GM12875 (cell line): ENCODE results near the gene YIPF7.

Experiments used
- H3K4me3 ChIP-seq: one replicate; pipeline ENCODE4 v1.5.1; 2011; ENCODE audit warnings: low read depth, low read length, control low read depth
- TF ChIP-seq, protein P1 (sequence below): IDR thresholded peaks from 2 replicates; pipeline ENCODE4 v1.5.1; 2011; ENCODE audit warnings: low read depth, mild to moderate bottlenecking, control low read depth, inconsistent platforms, low read length, moderate library complexity, borderline replicate concordance; ENCODE audit not compliant: insufficient read depth

YIPF7 gene

GRCh38 chr4:44623676-44624075 lies 27.7 kb downstream of the YIPF7 start:
- TF ChIP-seq, protein P1, sequence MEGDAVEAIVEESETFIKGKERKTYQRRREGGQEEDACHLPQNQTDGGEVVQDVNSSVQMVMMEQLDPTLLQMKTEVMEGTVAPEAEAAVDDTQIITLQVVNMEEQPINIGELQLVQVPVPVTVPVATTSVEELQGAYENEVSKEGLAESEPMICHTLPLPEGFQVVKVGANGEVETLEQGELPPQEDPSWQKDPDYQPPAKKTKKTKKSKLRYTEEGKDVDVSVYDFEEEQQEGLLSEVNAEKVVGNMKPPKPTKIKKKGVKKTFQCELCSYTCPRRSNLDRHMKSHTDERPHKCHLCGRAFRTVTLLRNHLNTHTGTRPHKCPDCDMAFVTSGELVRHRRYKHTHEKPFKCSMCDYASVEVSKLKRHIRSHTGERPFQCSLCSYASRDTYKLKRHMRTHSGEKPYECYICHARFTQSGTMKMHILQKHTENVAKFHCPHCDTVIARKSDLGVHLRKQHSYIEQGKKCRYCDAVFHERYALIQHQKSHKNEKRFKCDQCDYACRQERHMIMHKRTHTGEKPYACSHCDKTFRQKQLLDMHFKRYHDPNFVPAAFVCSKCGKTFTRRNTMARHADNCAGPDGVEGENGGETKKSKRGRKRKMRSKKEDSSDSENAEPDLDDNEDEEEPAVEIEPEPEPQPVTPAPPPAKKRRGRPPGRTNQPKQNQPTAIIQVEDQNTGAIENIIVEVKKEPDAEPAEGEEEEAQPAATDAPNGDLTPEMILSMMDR = no peak
- no peak overlapping the region for H3K4me3 ChIP-seq

DNA sequence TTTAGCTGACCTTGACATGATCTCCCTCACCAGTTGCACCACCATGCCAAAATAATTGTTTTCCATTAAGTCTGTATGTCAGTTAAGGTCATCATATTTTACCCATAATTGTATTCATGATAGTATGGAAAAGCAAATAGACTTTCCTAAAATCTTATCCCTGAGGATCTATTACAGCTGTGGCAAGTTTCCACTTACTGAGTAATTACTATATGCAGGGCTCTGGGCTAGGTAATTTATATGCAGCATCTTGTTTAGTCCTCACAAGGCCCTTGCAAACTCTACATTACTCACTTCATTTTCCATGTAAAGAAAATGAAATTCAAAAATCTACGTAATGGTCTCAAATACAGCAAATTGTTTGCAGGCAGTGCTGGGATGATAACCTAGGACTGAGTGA lies 34.8 kb downstream of the YIPF7 start:
- TF ChIP-seq, protein P1 = no peak
- no peak overlapping the region for H3K4me3 ChIP-seq

DNA sequence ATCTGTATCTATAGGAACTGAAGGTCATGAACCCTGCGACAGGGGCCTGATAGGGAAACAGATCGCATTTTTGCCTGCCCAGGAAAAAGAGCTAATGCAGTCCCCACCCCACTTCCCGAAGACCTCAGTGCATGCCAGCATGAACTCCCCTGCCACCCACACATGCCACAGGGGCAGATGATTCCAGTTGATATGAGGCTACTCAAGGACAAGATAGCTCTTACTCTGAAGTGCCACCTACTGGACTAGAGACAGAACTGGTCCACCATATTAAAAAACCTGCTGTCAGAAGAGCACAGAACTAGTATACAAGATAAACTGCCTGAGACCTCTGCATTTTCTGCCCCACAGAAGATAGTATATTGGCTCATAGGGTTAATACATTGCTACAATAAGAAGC lies 68.0 kb downstream of the YIPF7 start:
- TF ChIP-seq, protein P1 = peak; percentile 54; the same call in 1 of the 2 replicates
- no peak overlapping the region for H3K4me3 ChIP-seq

- TF ChIP-seq, protein P1 = no peak
- H3K4me3 ChIP-seq = no peak overlapping the region
Observed at GRCh38 chr4:44580231-44580630, 71.2 kb downstream of the YIPF7 start.

GRCh38 chr4:44578954-44579353 lies 72.5 kb downstream of the YIPF7 start:
- TF ChIP-seq, protein P1 = no peak
- no peak overlapping the region for H3K4me3 ChIP-seq
